Measurements from ENCODE around the gene LSM10. TPM values are rescaled to one million over a fixed set of nuclear protein-coding genes. Genes with fewer than 3 reads are reported as not detected.

The LSM10 gene
- total and polyA plus RNA-seq, 9 of the 15 experiments (the other 6 are each of a cell fraction or from before 2014, with no cell fraction given), result 13.2 to 146 (median 68.9) TPM

GRCh38 chr1:36406440-36406839 lies 8.7 kb upstream of the LSM10 start (continued):
- TF ChIP-seq ZBTB26 (CRISPR knock-in tag; IDR thresholded peaks at IDR 0.05) (0 out of 2 replicates have a peak, but pooled peaks have one; percentile 48), PHB (CRISPR knock-in tag; IDR thresholded peaks at IDR 0.05) (no peak), SETDB1 (IDR thresholded peaks at IDR 0.05; ENCODE audit: low read length) (no peak), HNRNPLL (IDR thresholded peaks at IDR 0.05; ENCODE audit: low read depth, low read length, poor library complexity, severe bottlenecking) (no peak), MLLT1 (IDR thresholded peaks at IDR 0.05) (0 out of 4 replicates have a peak, but pooled peaks of 1 of the 2 experiments have one; percentile 18), ETV6 (IDR thresholded peaks at IDR 0.05; ENCODE audit: borderline replicate concordance in 1 of 2, low read depth in 2 of 2, low read length in 1 of 2) (peak; percentile 50 to 63; a peak in 1 of 4 replicates), ETV6 (CRISPR knock-in tag; IDR thresholded peaks at IDR 0.05; ENCODE audit: borderline replicate concordance) (no peak), MYNN (IDR thresholded peaks at IDR 0.05) (no peak), MYNN (CRISPR knock-in tag; IDR thresholded peaks at IDR 0.05) (no peak), SMAD3 (CRISPR knock-in tag; conservative IDR thresholded peaks at IDR 0.05) (no peak), DEAF1 (CRISPR knock-in tag; IDR thresholded peaks at IDR 0.05) (no peak), ELF4 (CRISPR knock-in tag; IDR thresholded peaks at IDR 0.05) (peak; percentile 82; the same call in 1 of the 2 replicates), ZNF707 (CRISPR knock-in tag; conservative IDR thresholded peaks at IDR 0.05) (no peak), CUX1 (CRISPR knock-in tag; IDR thresholded peaks at IDR 0.05) (no peak), PCBP2 (IDR thresholded peaks at IDR 0.05; ENCODE audit: low read depth, low read length, poor library complexity, severe bottlenecking) (no peak), MXI1 (IDR thresholded peaks at IDR 0.05; ENCODE audit: low read depth, low read length) (no peak), HCFC1 (IDR thresholded peaks at IDR 0.05; ENCODE audit: low read depth, low read length) (no peak), GTF2E2 (tag; IDR thresholded peaks at IDR 0.05) (no peak), ZNF282 (CRISPR knock-in tag; IDR thresholded peaks at IDR 0.05) (no peak), ZC3H4 (CRISPR knock-in tag; IDR thresholded peaks at IDR 0.05; ENCODE audit: borderline replicate concordance) (no peak), PRMT5 (CRISPR knock-in tag; IDR thresholded peaks at IDR 0.05) (no peak)

All from K562 (cell line).